HG03571 (cell line): ENCODE measurements around the gene EHD4.

Experiments
- ATAC-seq: cut with Tn5 transposase; IDR thresholded peaks from one replicate; pipeline ENCODE4 v1.9.1; 2021; ENCODE audit not compliant: unreplicated experiment

Gene EHD4

DNA sequence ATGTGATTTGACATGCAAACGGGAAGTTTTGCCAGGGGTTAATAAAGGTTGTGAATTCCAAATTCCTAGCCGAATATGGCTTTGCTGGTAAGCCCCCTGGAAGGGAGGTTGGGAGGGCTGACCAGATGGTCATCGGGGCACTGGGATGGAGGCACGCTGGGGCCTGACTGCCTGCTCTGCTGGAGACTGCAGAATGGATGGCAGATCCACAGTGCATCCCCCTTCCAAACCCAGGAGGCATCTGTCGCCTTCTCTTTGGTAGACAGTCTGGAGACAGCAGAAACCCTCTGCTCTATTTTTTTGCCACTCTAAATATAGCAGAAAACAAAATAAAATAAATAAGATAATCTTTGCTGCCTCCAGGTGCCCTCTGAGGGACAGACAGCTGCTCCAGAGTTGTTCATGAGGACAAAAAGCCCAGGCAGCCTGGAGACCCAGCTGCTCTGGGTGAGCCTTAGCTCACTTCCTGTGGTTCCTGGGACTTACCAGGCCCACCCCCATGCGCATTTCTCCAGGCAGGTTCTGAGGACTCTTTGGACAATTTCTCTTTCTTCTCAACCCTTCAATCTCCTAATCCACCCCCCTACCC, 72.4 kb downstream of the EHD4 start:
- ATAC-seq, result no peak

- no peak for ATAC-seq
These were observed 75.0 kb downstream of the EHD4 start for GRCh38 chr15:41897363-41897799.

DNA sequence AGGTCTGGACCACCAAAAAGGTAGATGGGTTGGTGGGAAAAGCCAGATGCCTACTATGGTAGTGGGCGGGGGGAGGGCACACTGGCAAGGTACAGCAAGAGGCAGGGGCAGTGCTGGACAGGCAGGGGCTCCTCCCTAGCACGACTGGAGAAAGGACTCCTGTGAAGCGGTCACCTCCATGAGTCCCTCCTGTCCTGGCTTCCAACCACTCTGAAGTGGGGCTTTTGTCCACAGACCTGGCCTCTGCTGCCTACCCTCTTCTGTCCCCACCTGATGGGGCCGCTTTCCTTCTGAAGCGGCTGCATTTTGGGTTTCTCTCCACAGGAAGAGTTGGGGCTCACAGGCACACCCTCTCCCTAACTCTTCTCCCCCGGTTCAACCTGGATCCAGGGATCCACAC, 75.8 kb downstream of the EHD4 start:
- ATAC-seq, result no peak

DNA sequence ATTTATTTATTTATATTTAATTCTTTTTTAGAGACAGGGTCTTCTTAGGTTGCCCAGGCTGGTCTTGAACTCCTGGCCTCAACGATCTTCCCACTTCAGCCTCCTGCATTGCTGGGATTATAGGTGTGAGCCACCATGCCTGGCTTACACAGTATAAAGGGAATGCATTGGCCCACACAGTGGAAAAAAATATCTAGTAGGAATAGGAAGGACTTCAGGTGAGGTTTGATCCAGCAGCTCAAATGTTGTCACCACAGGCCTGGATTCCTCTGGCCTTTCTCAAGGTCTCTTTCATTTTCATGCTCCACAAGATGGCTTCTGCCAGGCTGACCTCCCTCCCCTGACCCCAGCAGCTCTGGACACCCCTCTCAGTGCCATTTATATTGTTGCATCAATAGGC, 76.4 kb downstream of the EHD4 start:
- no peak for ATAC-seq

DNA sequence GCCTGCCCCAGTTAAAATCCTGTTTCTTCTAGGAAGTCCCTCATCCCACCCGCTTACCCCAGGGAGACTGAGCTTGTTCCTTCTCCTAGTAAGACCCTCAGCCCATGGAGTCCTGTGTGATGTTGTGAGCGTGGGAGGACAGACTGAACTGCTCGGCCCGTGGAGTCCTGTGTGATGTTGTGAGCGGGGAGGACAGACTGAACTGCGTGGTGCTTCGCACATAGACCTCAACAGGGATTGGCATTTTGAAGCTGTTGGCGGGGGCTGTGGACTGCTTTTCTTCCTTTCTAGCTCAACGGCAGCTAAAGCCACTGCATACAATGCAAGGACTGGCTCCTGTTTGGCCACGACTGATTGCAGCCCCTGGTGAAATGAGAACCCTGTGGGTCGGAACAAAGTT, 76.9 kb downstream of the EHD4 start:
- no peak for ATAC-seq

- peak; percentile 89 for ATAC-seq
These were observed 77.4 kb downstream of the EHD4 start for GRCh38 chr15:41894791-41895463.

- no peak for ATAC-seq
These were observed 78.0 kb downstream of the EHD4 start for GRCh38 chr15:41894251-41894790.

GRCh38 chr15:41893422-41894250, 78.7 kb downstream of the EHD4 start, which contains the start of gene SPTBN5:
Gene SPTBN5 (minus strand): TSS chr15:41894053. CDS start chr15:41893497, 556 bp downstream.
- no peak for ATAC-seq

GRCh38 chr15:41892621-41893421, 79.5 kb downstream of the EHD4 start:
- no peak for ATAC-seq

DNA sequence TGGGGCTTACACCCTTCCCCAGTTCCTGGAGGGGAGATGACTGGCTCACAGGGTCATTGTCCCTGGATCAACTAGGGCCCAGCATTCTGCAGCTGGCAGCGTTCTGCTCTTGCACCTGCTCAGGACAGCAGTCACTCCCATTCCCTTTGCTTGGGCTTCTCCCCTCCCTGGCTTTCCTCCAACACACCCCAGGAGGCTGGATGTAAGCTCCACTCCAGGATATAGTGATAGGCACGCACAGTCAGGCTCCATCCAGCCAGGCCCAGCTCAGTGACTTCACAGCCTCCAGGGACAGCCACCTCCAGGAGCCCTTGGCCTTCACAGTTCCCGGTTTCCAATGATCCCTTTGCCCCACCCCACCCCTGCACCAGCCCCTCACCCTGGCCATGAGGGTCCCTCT, 80.4 kb downstream of the EHD4 start:
- no peak for ATAC-seq

DNA sequence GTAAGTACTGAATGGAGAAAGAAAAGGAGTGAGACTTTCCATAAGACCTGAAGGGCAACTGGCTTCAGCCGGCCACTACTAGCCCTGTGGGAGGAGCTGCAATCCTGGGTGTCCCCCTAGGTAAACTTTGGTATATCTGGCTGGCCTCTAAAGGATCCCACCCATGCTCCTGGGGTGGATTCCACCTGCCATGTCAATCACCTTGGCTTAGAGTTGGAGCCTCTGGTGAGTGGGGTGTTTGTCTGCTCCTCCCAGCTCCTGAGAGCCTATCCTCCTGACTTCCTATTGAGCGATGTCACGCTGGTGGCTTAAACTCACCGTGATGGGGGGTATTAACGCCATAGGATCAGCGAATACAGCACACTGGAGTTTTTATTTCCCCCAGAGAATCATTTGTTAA, 81.1 kb downstream of the EHD4 start:
- ATAC-seq, result no peak

DNA sequence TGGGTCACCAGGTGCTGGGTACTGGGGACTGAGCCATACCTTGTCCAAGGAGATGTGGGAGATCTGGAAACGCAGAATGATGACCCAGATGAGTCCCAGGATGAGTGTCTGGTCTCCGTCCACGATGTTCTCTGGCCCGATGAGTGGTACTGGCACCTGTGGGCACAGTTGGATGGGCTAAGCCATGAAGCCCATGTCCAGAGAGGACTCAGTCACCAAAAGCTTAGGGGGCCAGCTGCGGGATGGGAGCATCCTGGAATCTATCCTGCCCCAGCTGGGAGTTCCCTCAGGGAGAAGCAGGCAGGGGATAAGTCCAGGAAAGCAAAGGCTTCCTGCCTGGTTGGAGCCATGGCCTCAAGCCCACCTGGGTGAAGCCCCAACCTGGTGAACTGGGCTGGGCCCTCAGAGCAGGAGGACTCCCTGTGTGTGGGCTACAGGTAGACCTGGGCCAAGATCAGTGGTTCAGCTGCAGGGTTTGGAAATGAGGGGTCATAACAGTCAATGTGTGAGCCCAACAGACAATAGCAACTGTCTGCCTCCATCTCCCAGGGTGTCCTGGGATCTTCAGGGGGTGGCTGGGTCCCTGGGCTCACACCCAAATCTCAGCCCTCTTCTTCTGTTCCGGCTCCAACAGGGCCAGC, 82.2 kb downstream of the EHD4 start:
- ATAC-seq, result no peak

GRCh38 chr15:41888662-41889253, 83.6 kb downstream of the EHD4 start:
- ATAC-seq, result no peak

DNA sequence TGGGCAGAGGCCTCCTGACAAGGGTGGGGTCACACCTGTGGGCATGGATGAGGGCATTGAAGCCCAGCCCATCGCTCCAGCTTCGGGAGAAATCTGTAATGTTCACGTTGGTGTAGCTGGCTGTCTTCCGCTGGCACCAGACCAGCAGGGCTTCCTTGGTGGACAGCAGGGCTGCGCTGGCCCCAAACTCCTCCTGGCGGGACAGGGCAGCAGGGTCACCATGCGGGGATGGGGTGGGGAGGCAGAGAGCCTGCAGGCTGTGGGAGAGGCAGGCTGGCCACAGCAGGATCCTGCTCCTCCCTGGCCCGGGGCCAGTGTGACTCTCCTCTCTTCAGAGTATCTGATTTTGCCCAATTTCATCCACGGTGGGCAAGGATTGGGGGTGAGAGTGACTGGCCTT, 84.5 kb downstream of the EHD4 start:
- ATAC-seq, result no peak

- ATAC-seq, result no peak
These were observed 85.2 kb downstream of the EHD4 start for GRCh38 chr15:41887161-41887560.

DNA sequence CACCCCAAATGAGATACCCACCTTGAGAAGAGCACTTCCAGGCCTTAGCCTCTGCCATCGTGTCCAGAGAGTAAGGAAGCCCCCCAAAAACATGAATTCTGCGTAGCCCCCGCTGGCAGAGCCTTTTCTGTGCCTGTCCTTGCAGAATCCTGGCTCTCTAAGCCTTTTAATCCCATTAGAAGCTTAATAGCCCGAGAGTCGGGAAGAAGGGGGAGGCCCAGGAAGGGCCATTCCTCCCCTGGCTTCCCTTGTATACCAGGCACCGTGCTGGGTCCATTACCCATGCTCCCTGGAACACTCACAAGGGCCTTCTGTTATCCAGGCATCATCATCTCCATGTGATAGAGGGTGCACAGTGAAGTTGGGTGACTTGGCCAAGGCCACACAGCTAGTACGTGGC, 85.6 kb downstream of the EHD4 start:
- ATAC-seq, result no peak

DNA sequence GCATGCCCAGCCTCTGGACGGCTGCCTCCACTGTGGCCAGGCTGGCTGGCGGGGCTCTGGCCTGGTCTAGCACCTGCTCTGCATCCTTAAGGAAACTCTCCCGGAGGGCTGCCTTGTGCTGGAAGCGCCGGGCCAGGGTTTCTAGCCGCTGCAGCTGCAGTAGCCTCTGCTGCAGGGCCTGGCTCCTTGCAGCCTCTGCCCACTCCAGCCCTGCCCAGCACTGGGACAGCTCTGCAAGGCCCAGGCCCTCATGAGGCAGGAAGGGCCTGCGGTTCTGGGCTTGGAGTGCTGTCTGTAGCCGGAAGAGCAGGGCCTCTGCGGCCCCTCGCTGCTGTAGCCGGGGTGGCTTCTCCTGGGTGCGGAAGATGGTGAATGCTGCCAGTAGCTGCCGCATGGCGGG, 86.5 kb downstream of the EHD4 start:
- no peak for ATAC-seq

- no peak for ATAC-seq
These were observed 87.0 kb downstream of the EHD4 start for GRCh38 chr15:41885321-41885720.

GRCh38 chr15:41884458-41884857, 87.9 kb downstream of the EHD4 start:
- no peak for ATAC-seq

DNA sequence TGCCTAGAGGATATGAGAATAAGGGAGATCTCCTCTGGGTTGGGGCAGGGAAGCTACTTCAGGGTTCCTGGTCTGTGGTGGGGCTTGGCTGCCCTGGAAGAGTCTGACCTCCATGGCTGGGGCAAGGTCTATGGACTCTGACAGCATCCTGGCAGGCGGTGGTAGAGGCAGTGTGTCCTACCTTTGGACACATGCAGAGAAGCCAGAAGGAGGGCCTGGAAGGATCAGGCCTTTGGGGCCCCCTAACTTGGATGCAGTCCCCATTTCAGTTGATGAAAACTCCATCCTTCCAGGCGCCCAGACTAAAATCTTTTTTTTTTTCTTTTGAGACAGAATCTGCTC, 88.9 kb downstream of the EHD4 start:
- ATAC-seq, result no peak
